CD8-positive, alpha-beta memory T cell (primary cell): ENCODE measurements around the gene PRRC2B. TPM values are rescaled to one million over a fixed set of nuclear protein-coding genes. Genes with fewer than 3 reads are reported as not detected.

Source experiments
- CTCF ChIA-PET: fragments of 350-600 bp; sonication (Branson Sonifier 250); formaldehyde crosslinking; loops from one replicate; lab custom pipeline; 2021; ENCODE audit warnings: antibody characterized with exemption; lab: Charles Lee
- POLR2A ChIA-PET: fragments of 350-600 bp; sonication (Branson Sonifier 250); formaldehyde crosslinking; loops from one replicate; lab custom pipeline; 2021; ENCODE audit warnings: antibody characterized with exemption; lab: Charles Lee
- DNase-seq, 5 donors: peaks; one replicate each; pipeline versions ENCODE4 v3.0.0 to v3.0.0-alpha.2; 2020 to 2022; ENCODE audit warnings: mixed read lengths in 1 of 5
- H3K27ac ChIP-seq: one replicate; pipeline ENCODE4 v1.7.0; 2013; ENCODE audit warnings: low read depth, mild to moderate bottlenecking, low read length, moderate library complexity
- H3K27me3 ChIP-seq: 2 replicates; pipeline ENCODE4 v1.7.0; 2013; ENCODE audit warnings: low read length, mild to moderate bottlenecking; ENCODE audit not compliant: insufficient read depth, poor library complexity, severe bottlenecking
- H3K36me3 ChIP-seq: 2 replicates; pipeline ENCODE4 v1.7.0; 2013; ENCODE audit warnings: mild to moderate bottlenecking, low read length, moderate library complexity; ENCODE audit not compliant: insufficient read depth
- H3K4me1 ChIP-seq: 2 replicates; pipeline ENCODE4 v1.7.0; 2013; ENCODE audit warnings: mild to moderate bottlenecking, low read length, moderate library complexity; ENCODE audit not compliant: insufficient read depth
- H3K4me3 ChIP-seq: 2 replicates; pipeline ENCODE4 v1.7.0; 2013; ENCODE audit warnings: mild to moderate bottlenecking, low read length
- H3K9me3 ChIP-seq: 2 replicates; pipeline ENCODE4 v1.7.0; 2013; ENCODE audit warnings: mild to moderate bottlenecking, low read length
- H3K27ac Mint-ChIP-seq, 8 donors: one replicate each; pipeline ENCODE4 v1.8.0; 2020 to 2021; ENCODE audit warnings: mixed read lengths in 8 of 8, mild to moderate bottlenecking in 6 of 8, inconsistent platforms in 3 of 8, moderate library complexity in 3 of 8
- H3K27me3 Mint-ChIP-seq, 2 donors: one replicate each; pipeline ENCODE4 v1.8.0; 2020 to 2021; ENCODE audit warnings: mixed read lengths in 2 of 2, mild to moderate bottlenecking in 1 of 2, moderate library complexity in 1 of 2
- H3K36me3 Mint-ChIP-seq, 3 donors: one replicate each; pipeline ENCODE4 v1.8.0; 2020 to 2021; ENCODE audit warnings: mixed read lengths in 3 of 3, inconsistent platforms in 1 of 3, mild to moderate bottlenecking in 1 of 3
- H3K4me1 Mint-ChIP-seq, 3 donors: one replicate each; pipeline ENCODE4 v1.8.0; 2020 to 2021; ENCODE audit warnings: mixed read lengths in 3 of 3, inconsistent platforms in 1 of 3, mild to moderate bottlenecking in 1 of 3
- H3K4me3 Mint-ChIP-seq, 7 donors: one replicate each; pipeline ENCODE4 v1.8.0; 2020 to 2021; ENCODE audit warnings: mixed read lengths in 7 of 7, mild to moderate bottlenecking in 6 of 7, moderate library complexity in 4 of 7, inconsistent platforms in 2 of 7
- H3K9me3 Mint-ChIP-seq, 5 donors: one replicate each; pipeline ENCODE4 v1.8.0; 2020 to 2022; ENCODE audit warnings: mixed read lengths in 5 of 5, mild to moderate bottlenecking in 3 of 5, moderate library complexity in 2 of 5, inconsistent platforms in 1 of 5
- polyA plus RNA-seq: library from polyadenylated mRNA; unstranded; fragments of 300-500 nt; fragmentation: Illumina TruSeq; gene quantifications from one replicate; pipeline ENCODE4 v1.2.3, GENCODE V29; 2021
- total RNA-seq, 2 experiments: library from RNA; stranded (reverse); gene quantifications; one replicate each; pipeline ENCODE4 v1.2.3, GENCODE V29; 2021

Gene PRRC2B
- total and polyA plus RNA-seq, 3 experiments from 2014 or later: 42.1 to 146 (median 146) TPM

- Mint-ChIP-seq H3K4me3 (no peak overlapping the region), H3K27me3 (no peaks in the 10 kb centered on the region), H3K4me1 (peaks cover under 1 to 2% (median 2%) of the 10 kb centered on the region in 3 donors), H3K36me3 (peaks cover 10 to 95% (median 12%) of the 10 kb centered on the region in 3 donors), H3K27ac (peak overlapping the region in 3 of 8 donors; percentile 12 to 39 (median 32)), H3K9me3 (no peaks in the 10 kb centered on the region)
- Histone ChIP-seq H3K4me3 (no peak overlapping the region), H3K4me1 (no peaks in the 10 kb centered on the region), H3K27ac (no peak overlapping the region), H3K36me3 (peaks cover 85% of the 10 kb centered on the region), H3K27me3 (no peaks in the 10 kb centered on the region), H3K9me3 (no peaks in the 10 kb centered on the region)
- CTCF ChIA-PET: no interaction called here
- POLR2A ChIA-PET: no interaction called here
- DNase-seq: no peak
Measured at GRCh38 chr9:131483319-131484050, 89.6 kb downstream of the PRRC2B start.

- Histone ChIP-seq H3K27me3 (no peaks in the 10 kb centered on the region), H3K36me3 (peaks cover 85% of the 10 kb centered on the region), H3K9me3 (no peaks in the 10 kb centered on the region), H3K4me1 (no peaks in the 10 kb centered on the region), H3K27ac (no peak overlapping the region), H3K4me3 (no peak overlapping the region)
- Mint-ChIP-seq H3K4me1 (peaks cover 0 to 2% (median 2%) of the 10 kb centered on the region in 3 donors), H3K27me3 (no peaks in the 10 kb centered on the region), H3K27ac (peak overlapping the region in 1 of 8 donors; percentile 32), H3K9me3 (no peaks in the 10 kb centered on the region), H3K36me3 (peaks cover 9 to 95% (median 10%) of the 10 kb centered on the region in 3 donors), H3K4me3 (no peak overlapping the region)
- ChIA-PET POLR2A (no interaction called here), CTCF (interaction anchor here (1.2 kb wide), 1 partner anchor 133 kb away, joined by 3 read pairs; no protein-coding TSS in a partner anchor)
- no peak for DNase-seq
Measured at GRCh38 chr9:131484051-131484445, 90.2 kb downstream of the PRRC2B start.

GRCh38 chr9:131484560-131485185 lies 90.8 kb downstream of the PRRC2B start:
- DNase-seq: no peak
- no peaks in the 10 kb centered on the region for H3K9me3 Mint-ChIP-seq
- peaks cover 0 to 2% (median 2%) of the 10 kb centered on the region in 3 donors for H3K4me1 Mint-ChIP-seq
- ChIA-PET CTCF (interaction anchor here (1.2 kb wide), 1 partner anchor 134 kb away, joined by 3 read pairs; no protein-coding TSS in a partner anchor), POLR2A (interaction anchor here (0.6 kb wide), 1 partner anchor 123 kb away, joined by 3 read pairs; no protein-coding TSS in a partner anchor)
- no peak overlapping the region for H3K4me3 Mint-ChIP-seq
- Histone ChIP-seq H3K27me3 (no peaks in the 10 kb centered on the region), H3K4me1 (no peaks in the 10 kb centered on the region), H3K27ac (no peak overlapping the region), H3K36me3 (peaks cover 84% of the 10 kb centered on the region), H3K4me3 (no peak overlapping the region), H3K9me3 (no peaks in the 10 kb centered on the region)
- H3K36me3 Mint-ChIP-seq: peaks cover 5 to 94% (median 9%) of the 10 kb centered on the region in 3 donors
- peak overlapping the region in 2 of 8 donors; percentile 64 to 76 for H3K27ac Mint-ChIP-seq
- no peaks in the 10 kb centered on the region for H3K27me3 Mint-ChIP-seq

DNA sequence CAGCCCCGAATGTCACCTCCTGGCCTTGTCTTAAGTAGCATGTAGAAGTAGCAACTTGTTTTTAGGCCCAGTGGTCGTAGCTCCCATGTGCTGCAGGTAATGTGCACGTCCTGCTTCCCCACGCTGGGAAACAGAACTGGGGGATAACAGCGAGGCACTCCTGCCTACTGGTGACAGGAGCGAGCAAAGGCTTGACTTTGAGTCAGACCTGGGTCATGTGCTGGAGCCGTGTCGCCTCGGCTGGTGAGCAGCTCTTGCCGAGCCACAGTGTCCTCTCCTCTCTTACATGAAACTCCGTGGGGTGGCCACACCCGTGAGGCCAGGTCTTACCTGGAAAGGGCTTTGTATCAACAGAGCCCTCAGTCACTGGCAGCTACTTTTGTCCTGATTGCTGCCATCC lies 91.3 kb downstream of the PRRC2B start:
- CTCF ChIA-PET: interaction anchor here (1.2 kb wide), 1 partner anchor 135 kb away, joined by 3 read pairs; no protein-coding TSS in a partner anchor
- DNase-seq: no peak
- H3K27me3 Mint-ChIP-seq: no peaks in the 10 kb centered on the region
- Histone ChIP-seq H3K27ac (no peak overlapping the region), H3K36me3 (peaks cover 85% of the 10 kb centered on the region), H3K27me3 (no peaks in the 10 kb centered on the region), H3K4me3 (no peak overlapping the region), H3K9me3 (no peaks in the 10 kb centered on the region), H3K4me1 (no peaks in the 10 kb centered on the region)
- H3K4me3 Mint-ChIP-seq: no peak overlapping the region
- H3K36me3 Mint-ChIP-seq: peaks cover 9 to 95% (median 14%) of the 10 kb centered on the region in 3 donors
- no peaks in the 10 kb centered on the region for H3K9me3 Mint-ChIP-seq
- H3K4me1 Mint-ChIP-seq: peaks cover 0 to 5% (median 2%) of the 10 kb centered on the region in 3 donors
- H3K27ac Mint-ChIP-seq: peak overlapping the region in 2 of 8 donors; percentile 46 to 82
- POLR2A ChIA-PET: interaction anchor here (0.6 kb wide), 1 partner anchor 124 kb away, joined by 3 read pairs; no protein-coding TSS in a partner anchor

DNA sequence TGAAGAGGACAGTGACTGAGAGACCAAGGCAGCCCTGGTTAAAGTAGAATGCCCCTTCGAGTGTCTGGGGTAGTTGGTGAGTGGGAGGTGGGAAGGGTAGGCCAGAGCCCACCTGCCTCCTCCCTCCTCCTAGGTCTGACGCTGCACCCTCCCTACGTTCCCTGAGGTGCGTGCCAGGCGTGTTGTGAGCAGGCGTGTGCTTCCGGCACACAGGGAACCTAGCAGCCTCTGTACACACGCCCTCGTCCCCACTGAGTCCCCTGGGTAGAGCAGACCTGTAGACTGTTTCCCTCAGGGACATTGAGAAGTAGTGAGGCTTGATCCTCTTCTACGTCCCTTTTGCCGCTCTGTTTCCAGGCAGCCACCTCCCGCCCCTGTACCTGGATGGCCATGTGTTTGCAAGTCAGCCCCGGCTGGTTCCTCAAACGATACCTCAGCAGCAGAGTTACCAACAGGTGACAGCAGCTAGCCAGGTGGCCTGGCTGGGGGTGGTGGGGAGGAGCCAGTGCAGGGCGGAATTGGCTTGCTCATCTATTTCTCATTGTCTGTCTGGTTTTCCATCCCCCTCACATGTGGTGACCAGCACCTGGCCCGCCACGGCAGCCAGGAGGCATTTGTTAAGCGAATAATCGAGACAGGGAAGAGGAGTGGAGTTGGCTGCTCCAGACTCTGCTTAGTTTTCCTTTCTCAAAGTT lies 92.0 kb downstream of the PRRC2B start:
- H3K36me3 ChIP-seq: peaks cover 86% of the 10 kb centered on the region
- no peak for DNase-seq
- ChIA-PET POLR2A (no interaction called here), CTCF (no interaction called here)
- no peaks in the 10 kb centered on the region for H3K4me1 ChIP-seq
- no peak overlapping the region for H3K27ac ChIP-seq
- H3K4me1 Mint-ChIP-seq: peaks cover 0 to 5% (median 2%) of the 10 kb centered on the region in 3 donors
- peak overlapping the region in 3 of 8 donors; percentile 23 to 71 (median 29) for H3K27ac Mint-ChIP-seq
- H3K27me3 Mint-ChIP-seq: peaks cover 0 to 1% of the 10 kb centered on the region in 2 donors
- no peak overlapping the region for H3K4me3 ChIP-seq
- H3K9me3 Mint-ChIP-seq: no peaks in the 10 kb centered on the region
- H3K4me3 Mint-ChIP-seq: no peak overlapping the region
- no peaks in the 10 kb centered on the region for H3K9me3 ChIP-seq
- H3K36me3 Mint-ChIP-seq: peaks cover 13 to 97% (median 15%) of the 10 kb centered on the region in 3 donors
- H3K27me3 ChIP-seq: no peaks in the 10 kb centered on the region

DNA sequence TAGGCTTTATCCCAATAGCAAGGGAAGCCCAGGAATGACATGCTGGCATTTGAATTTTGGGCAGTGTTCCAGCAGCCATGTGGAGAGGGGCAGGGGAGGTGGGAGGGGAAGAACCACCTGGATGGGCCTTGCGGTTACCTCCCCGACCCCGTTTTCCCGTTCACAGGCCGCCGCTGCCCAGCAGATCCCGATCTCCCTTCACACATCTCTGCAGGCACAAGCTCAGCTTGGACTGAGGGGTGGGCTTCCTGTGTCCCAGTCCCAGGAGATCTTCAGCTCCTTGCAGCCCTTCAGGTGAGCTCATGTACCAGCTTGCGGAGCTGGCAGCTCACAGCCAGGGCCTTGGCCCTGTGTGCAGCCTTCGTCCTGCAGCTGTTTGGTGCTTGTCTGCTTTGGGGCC lies 93.1 kb downstream of the PRRC2B start:
- ChIA-PET CTCF (no interaction called here), POLR2A (interaction anchor here (0.5 kb wide), 1 partner anchor 44 kb away, joined by 3 read pairs; the partner anchor contains the start of gene UCK1)
- Mint-ChIP-seq H3K27me3 (peaks cover 0 to 1% of the 10 kb centered on the region in 2 donors), H3K4me1 (peaks cover 0 to 5% (median 1%) of the 10 kb centered on the region in 3 donors), H3K36me3 (peaks cover 12 to 99% (median 18%) of the 10 kb centered on the region in 3 donors), H3K27ac (peak overlapping the region in 2 of 8 donors; percentile 63 to 88), H3K4me3 (peak overlapping the region in 1 of 7 donors; percentile 40), H3K9me3 (no peaks in the 10 kb centered on the region)
- H3K27ac ChIP-seq: no peak overlapping the region
- no peaks in the 10 kb centered on the region for H3K27me3 ChIP-seq
- no peaks in the 10 kb centered on the region for H3K4me1 ChIP-seq
- H3K9me3 ChIP-seq: no peaks in the 10 kb centered on the region
- H3K36me3 ChIP-seq: peaks cover 90% of the 10 kb centered on the region
- DNase-seq: no peak
- H3K4me3 ChIP-seq: no peak overlapping the region

DNA sequence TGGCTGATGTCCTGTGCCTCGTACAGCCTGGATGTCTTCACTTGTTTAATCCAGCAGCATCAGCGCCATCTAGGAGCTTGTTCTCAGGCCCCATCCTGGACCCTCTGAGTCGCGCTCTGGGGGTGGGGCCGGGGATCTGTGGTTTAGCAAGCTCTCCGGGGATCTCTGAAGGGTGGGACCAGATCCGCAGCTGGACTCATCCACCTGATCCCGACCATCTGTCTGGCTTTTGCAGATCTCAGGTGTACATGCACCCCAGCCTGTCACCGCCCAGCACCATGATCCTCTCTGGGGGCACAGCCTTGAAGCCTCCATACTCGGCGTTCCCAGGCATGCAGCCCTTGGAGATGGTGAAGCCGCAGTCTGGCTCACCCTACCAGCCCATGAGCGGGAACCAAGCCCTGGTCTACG lies 93.7 kb downstream of the PRRC2B start:
- no peak for DNase-seq
- peaks cover 89% of the 10 kb centered on the region for H3K36me3 ChIP-seq
- no peak overlapping the region for H3K4me3 ChIP-seq
- H3K4me1 Mint-ChIP-seq: peaks cover 0 to 5% (median 0%) of the 10 kb centered on the region in 3 donors
- H3K9me3 ChIP-seq: no peaks in the 10 kb centered on the region
- no peaks in the 10 kb centered on the region for H3K9me3 Mint-ChIP-seq
- peaks cover 0 to 1% of the 10 kb centered on the region in 2 donors for H3K27me3 Mint-ChIP-seq
- no peak overlapping the region for H3K27ac ChIP-seq
- H3K36me3 Mint-ChIP-seq: peaks cover 9 to 99% (median 15%) of the 10 kb centered on the region in 3 donors
- H3K4me1 ChIP-seq: no peaks in the 10 kb centered on the region
- peak overlapping the region in 1 of 8 donors; percentile 58 for H3K27ac Mint-ChIP-seq
- H3K27me3 ChIP-seq: no peaks in the 10 kb centered on the region
- H3K4me3 Mint-ChIP-seq: no peak overlapping the region
- ChIA-PET CTCF (no interaction called here), POLR2A (interaction anchor here (0.5 kb wide), 1 partner anchor 44 kb away, joined by 3 read pairs; the partner anchor contains the start of gene UCK1)
